ENCODE data around the gene INTS4. TPM values are rescaled to one million over a fixed set of nuclear protein-coding genes. Genes with fewer than 3 reads are reported as not detected.
"Not testable (repeated sequence)": the region's sequence is repeated elsewhere in the genome, so short reads cannot be mapped to it uniquely, and the experiment has no call there.

Gene INTS4
- total RNA-seq, 1 experiment from 2014 or later = 21.8 TPM

DNA sequence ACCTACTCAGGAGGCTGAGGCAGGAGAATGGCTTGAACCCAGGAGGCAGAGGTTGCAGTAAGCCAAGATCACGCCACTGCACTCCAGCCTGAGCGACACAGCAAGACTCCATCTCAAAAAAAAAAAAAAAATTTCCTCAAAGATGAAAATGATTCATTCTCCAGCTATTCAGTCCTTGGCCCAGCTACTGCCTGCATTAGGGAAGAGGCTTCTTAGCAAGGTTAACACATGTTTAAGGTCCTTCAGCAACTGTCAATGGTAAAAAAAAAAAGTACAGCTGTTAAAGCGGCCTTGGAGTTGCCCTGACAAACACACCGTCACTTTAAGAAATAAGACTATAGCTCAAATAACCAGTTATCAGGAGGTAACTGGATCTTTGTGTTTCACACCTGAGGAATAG lies 116.2 kb downstream of the INTS4 start:
- DNase-seq (ENCODE audit: low read depth) = peak; percentile 78

DNA sequence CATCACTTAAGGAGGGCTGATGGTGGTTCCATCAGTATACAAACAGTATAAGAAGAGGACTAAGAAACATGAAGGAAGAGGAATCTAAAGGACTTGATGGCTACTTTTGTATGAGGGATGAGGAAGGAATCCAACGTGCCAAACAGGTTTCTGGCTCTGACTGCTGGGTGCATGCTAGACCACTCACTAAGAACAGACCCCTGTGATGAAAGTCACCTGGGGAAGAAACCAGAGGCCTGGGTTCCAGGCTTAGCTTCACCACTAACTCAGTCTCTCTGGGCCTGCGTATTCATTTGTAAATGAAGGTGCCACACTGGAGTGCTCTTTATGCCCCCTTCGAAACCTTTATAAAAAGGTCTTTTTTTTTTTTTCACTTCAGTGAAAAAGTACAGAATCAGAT lies 118.4 kb downstream of the INTS4 start:
- no peak for DNase-seq (ENCODE audit: low read depth)

DNA sequence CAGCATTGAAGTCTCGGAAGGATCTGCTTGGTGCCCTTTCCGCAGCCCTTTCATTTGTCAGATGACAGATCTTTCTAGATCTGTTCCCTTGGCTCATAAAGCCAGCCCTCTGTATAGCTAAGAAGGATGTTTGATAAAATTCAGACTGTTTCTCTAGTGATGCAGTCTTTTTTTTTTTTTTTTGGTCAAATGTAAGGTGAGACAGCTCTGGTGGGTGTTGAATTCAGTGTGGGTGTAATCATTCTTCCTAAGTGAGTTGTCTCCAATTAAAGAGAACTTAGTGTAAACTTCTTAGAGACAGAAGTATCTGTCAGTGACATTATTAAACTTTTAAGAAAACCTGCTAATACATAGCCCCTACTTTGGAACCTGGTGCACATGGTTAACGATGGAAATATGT lies 120.3 kb downstream of the INTS4 start:
- no peak for DNase-seq (ENCODE audit: low read depth)

DNA sequence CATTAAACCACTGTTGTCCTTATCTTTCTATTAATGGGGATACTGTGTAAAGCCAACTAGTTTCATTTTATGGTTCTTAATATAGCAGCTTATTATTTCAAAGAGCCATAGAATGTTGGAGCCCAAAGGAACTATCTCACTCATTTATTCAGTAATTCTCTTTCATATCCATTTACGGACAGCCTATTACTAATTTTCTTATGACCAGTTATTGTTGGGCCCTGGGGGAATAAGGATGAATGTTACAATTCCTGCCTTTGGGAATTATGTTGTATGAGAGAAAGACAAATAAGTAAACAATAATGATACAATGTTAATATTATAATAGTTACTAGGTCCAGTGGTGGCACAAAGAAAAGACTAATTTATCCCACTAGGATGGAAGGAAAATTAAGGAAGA lies 121.1 kb downstream of the INTS4 start:
- DNase-seq (ENCODE audit: low read depth) = no peak

DNA sequence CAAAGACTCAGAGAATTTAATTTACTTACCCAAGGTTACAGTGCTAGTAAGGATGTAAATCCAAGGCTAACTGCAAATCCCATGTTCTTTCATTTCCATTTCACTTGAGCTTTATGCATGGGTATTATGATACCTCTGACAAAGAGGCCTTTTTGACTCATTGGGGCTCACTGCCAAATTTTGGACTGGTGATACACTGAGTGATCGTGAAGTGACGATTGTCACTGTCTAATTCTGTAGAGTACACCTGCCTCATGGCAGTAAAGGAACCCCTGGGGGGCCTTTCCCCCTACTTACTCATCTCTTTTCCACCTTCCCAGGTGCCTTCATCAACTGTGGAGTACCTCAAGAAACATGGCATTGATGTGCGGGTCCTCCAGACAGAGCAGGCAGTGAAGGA lies 122.6 kb downstream of the INTS4 start:
- DNase-seq (ENCODE audit: low read depth) = no peak

DNA sequence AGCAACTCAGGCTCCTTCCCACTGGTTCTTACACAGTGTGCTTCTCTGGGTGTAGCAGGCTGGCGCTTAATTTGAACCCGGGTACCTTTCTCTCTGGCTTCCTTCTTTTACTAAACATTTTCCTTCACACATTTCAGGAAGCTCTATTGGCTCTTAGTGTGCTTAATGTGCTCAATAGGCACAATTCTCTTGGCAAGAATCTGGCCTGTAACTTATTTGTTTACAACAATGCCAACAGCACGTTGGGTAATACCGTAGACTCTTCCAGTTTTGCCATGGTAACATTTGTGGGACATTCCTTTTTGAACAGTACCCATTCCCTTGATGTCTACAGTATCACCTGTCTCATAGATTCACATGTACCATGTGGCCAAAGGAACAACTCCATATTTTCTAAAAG lies 125.7 kb downstream of the INTS4 start:
- no peak for DNase-seq (ENCODE audit: low read depth)

DNA sequence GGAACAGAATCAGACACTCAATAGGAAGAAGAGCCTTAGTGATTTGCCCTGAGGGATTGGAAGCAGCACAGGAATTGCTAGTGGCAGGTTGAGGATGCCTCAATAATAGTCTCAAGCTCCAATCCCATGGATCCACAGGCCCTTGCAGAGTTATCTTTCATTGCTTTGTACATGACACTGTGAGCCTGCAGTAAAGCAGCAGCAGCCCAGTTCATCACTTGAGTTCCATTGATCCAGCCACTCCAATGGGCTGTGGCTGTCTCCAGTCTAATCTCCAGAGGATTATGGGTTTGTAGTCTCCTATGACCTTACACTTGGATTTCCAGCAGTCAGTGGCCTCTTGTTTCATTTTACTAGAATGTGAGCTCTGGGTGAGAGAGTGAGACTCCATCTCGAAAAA lies 128.1 kb downstream of the INTS4 start:
- no peak for DNase-seq (ENCODE audit: low read depth)

DNA sequence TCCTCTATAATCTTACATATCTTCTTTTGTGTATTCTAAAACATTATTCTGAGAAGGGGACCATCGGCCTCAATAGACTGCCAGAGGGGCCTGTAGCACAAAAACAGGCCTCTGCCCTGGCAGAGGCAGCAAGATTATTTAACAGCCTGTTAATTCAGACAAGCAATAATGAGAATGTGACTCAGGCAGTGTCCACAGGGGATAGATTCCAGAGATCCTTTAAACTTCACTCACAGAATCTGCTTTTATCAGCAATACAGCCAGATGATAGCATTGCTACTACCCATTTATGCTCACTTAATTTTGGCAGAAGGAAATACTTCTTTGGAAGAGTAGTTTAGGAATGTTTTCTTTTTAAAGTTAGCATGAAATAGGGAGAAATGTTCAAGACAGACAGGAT lies 128.7 kb downstream of the INTS4 start:
- no peak for DNase-seq (ENCODE audit: low read depth)

DNA sequence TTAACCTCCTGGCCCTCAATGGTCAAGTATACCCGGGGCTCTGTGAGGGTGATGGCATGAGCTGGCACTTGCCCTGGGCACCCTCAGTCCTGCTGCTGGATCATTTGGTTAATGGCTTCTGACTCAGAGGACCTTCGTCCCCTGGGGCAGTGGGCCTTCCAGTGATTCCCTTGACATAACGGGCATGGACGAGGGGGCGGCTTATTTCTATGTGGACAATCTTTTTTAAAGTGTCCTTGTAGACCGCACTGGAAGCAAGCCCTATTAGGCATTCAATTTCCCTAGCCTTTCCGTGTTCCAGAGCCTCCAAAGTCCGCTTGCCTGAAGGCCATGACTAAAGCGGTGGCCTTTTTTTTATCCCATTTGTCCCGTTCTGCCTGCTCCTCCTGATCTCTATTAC lies 133.0 kb downstream of the INTS4 start:
- not testable (repeated sequence) for DNase-seq (ENCODE audit: low read depth)

DNA sequence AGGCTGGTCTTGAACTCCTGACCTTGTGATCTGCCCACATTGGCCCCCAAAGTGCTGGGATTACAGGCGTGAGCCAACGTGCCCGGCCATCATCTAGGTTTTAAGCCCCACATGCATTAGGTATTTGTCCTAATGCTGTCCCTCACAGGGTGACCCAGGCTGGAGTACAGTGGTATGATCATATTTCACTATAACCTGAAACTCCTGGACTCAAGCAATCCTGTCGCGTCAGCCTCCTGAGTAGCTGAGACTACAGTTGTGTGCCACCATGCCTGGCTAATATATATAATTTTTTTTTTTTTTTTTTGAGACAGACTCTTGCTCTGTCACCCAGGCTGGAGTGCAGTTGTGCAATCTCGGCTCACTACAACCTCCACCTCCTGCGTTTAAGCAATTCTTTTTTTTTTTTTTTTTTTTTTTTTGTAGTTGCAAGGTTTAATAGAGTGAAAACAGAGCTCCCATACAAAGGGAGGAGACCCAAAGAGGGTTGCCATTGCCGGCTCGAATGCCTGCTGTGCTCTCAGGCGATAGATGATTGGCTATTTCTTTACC lies 136.5 kb downstream of the INTS4 start:
- not testable (repeated sequence) for DNase-seq (ENCODE audit: low read depth)

DNA sequence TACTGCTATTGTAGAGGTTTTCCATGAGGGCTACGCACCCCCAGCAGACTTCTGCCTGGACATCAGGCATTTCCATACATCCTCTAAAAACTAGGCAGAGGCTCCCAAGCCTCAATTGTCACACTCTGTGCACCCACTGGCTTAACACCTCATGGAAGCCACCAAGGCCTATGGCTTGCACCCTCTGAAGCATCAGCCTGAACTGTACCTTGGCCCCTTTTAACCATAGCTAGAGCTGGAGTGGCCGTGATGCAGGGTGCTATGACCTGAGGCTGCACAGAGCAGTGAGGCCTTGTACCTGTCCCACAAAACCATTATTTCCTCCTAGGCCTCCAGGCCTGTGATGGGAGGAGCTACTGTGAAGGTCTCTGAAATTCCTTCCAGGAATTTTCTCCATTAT lies 139.6 kb downstream of the INTS4 start:
- DNase-seq (ENCODE audit: low read depth) = no peak

DNA sequence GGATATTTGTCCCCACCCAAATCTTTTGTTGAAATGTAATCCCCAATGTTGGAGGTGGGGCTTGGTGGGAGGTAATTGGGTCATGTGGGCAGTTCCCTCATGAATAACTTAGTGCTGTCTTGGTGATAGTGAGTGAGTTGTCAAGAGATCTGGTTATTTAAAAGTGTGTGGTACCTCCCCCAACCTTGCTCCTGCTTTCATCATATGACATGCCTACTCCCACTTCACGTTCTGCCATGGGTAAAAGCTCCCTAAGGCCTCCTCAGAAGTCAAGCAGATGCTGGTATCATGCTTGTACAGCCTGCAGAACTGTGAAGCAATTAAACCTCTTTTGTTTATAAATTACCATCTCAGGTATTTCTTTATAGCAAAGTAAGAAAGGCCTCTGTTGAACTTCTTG lies 143.0 kb downstream of the INTS4 start:
- no peak for DNase-seq (ENCODE audit: low read depth)

DNA sequence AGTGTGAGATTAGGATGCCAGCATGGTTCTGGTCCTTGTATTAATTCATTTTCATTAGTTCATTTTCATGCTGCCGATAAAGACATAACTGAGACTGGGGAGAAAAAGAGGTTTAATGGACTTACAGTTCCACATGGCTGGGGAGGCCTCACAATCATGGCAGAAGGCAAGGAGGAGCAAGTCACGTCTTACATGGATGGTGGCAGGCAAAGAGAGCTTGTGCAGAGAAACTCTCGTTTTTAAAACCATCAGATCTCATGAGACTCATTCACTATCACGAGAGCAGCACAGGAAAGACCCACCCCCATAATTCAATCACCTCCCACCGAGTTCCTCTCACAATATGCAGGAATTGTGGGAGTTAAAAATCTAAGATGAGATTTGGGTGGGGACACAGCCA lies 150.8 kb downstream of the INTS4 start:
- DNase-seq (ENCODE audit: low read depth) = not testable (repeated sequence)

DNA sequence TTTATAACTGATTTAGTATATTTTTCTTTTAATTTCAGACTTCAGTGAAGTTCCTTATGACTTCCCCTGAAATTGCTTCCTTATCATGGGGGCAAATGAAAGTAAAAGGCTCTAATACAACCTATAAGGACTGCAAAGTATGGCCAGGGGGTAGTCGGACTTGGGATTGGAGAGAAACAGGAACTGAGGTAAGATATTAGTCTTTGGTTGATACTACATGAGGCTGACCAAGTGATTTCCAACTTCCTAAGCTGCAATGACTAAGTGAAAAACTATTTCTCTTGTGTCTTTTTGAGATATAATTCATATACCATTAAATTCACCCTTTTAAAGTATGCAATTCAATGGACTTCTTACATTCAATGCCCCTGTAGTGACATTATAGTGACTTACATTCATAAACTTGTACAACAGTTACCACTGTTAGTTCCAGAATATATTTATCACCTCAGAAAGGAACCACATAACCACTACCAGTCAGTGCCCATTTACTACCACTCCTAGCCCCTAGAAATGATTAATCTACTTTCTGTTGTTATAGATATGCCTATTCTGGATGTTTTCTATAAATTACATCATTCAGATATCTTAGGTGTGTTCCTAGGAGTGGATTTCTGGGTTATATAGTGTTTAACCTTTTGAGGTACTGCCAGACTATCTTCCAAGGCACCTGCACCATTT lies 151.9 kb downstream of the INTS4 start:
- peak; percentile 7 for DNase-seq (ENCODE audit: low read depth)

DNA sequence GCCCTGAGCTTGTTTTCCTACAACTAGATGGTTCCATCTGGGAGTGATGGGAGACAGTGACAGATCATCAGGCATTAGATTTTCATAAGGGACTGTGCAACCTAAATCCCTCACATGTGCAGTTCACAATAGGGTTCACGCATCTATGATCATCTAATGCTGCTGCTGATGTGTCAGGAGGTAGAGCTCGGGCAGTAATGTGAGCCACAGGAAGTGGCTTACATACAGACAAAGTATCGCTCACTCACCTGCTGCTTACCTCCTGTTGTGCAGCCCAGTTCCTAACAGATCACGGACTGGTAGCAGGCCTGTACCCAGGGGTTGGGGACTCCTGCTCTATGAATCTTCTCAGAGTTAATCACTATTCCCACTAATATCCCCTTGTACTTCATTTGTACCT lies 161.2 kb downstream of the INTS4 start:
- no peak for DNase-seq (ENCODE audit: low read depth)

DNA sequence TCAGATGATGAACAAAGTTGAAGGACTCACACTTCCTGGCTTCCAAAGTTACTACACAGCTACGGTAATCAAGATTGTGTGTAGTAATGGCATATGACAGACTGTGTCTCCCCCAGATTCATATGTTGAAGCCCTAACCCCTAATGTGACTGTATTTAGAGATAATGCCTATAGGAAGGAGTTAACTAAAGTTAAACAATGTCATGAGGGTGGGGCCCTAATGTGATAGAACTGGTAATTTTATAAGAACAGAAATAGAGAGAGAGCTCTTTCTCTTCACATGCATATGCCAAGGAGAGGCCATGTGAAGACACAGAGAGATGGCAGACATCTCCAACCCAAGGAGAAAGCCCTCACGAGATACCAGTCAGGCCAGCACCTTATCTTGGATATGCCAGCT lies 165.5 kb downstream of the INTS4 start:
- DNase-seq (ENCODE audit: low read depth) = no peak

Other genes with a start within 250 kb of the INTS4 start
- gene RSF1, start 173.9 kb downstream of the INTS4 start, total RNA-seq (2014; rRNA removed; shearing (Covaris generic)) = 31.0 and 32.7 TPM in 2 replicates
- gene AAMDC, start 173.5 kb downstream of the INTS4 start, total RNA-seq (2014; rRNA removed; shearing (Covaris generic)) = 18.3 and 28.8 TPM in 2 replicates
- 11.4 and 15.1 TPM in 2 replicates for gene KCTD14, start 28.6 kb upstream of the INTS4 start, total RNA-seq (2014; rRNA removed; shearing (Covaris generic))
- not detected in 2 replicates for gene THRSP, start 69.2 kb upstream of the INTS4 start, total RNA-seq (2014; rRNA removed; shearing (Covaris generic))
- gene NDUFC2, start 85.2 kb upstream of the INTS4 start, total RNA-seq (2014; rRNA removed; shearing (Covaris generic)) = 168 and 218 TPM in 2 replicates
- gene ALG8, start 145.0 kb upstream of the INTS4 start, total RNA-seq (2014; rRNA removed; shearing (Covaris generic)) = 89.3 and 95.5 TPM in 2 replicates
- 3.3 and 7.7 TPM in 2 replicates for gene KCTD21, start 194.0 kb upstream of the INTS4 start, total RNA-seq (2014; rRNA removed; shearing (Covaris generic))
- gene USP35, start 194.3 kb upstream of the INTS4 start, total RNA-seq (2014; rRNA removed; shearing (Covaris generic)) = 4.6 and 4.7 TPM in 2 replicates

Measured in M059J (cell line).